OCI-M1 (cell line): ENCODE data around the gene BROX.
A peak's percentile ranks its signal among the peaks of the same experiment; 100 is the strongest.
"Not testable (repeated sequence)": the region's sequence is repeated elsewhere in the genome, so short reads cannot be mapped to it uniquely, and the experiment has no call there.

Source experiments
- DNase-seq: peaks from one replicate; lab custom pipeline; 2025; lab: John Stamatoyannopoulos, UW

BROX gene

DNA sequence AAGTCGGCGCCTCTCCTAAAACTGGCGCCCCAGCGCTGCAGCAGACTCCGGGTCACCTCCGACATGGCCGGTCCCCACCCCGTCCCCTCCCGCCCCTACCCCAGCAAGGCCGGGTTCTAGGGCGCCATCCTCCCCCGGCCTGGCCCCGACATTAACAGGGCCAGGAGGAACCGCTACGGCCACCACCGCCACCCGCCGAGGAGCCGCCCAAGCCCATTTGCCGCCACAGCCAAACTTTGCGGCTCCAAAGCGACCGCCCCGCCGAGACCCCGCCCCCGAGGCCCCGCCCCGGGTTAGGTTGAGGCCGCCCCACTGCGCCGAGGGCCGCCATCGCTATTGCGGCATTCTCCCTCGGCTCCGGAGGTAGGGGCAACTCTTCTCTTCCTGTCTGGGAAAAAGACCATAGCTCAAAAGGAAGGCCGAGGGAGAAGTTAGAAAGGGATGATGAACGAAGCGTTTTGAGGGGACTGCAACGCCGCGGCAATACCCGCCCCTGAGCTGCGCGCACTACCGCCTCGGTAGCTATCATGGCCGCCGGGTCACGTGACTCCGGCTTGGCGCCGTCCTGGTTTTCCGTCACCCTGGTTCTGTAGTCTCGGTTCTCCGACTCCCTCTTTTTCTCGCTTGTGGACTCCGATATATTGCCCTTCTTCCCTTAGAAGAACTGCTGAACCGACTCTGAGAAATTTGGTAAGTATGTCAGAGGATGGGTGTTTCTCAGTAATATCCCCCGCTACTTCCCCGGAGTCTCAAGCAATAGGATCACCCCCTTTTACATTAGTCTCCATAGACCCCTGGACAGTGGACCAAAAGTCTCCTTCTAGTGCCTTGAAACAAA is at the start of gene BROX, which contains the start of gene AIDA:
Gene BROX, plus strand, starts transcription at position 312 of the 838 bp plus-strand sequence. CDS start 3,136 bp downstream, outside the sequence.
Gene AIDA, minus strand, starts transcription at position 239 of the 838 bp plus-strand sequence. Its CDS starts 174 bp downstream, at position 65.
- peak; percentile 96 for DNase-seq

DNA sequence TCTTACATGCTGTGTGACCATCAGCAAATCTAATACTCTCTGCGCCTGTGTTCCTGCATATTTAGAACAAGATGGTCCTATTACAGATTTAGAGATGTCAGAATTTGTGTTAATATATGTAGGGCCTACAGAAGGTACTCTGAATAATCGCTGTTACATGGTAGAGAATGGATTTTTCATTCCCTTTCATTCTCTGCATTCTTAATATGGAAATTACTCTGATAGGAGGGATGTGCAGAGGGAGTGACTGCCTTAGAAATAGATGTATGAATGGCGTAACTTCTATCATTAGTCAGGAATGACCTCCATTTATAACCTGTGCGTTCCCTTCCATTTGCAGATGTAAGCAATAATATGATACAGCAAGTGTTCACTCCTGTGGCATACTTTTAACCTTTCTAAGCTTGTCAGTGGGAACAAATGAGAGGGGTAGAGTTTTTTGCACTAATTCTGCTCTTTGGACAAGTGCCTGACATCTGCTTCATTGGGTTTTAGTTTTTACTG is 48.9 kb upstream of the BROX start:
- DNase-seq: no peak

DNA sequence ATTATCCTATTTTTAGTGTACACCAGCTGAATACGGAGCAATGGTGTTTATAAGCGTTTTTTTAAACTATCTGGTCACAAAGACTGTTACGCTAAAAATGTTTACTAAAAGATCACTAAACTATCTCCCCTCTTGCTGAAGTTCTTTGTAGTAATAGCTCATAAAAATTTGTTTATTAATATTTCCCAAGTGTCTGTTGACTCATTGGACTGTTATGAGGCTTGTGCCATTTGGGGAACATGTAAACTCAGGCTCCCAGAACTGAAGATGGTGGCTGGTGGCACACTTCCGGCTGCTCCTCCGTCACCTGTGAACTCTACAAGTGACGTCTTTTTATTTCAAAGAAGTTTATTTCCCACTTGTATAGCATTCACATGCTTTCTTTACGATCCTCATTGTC is 46.4 kb upstream of the BROX start:
- no peak for DNase-seq

DNA sequence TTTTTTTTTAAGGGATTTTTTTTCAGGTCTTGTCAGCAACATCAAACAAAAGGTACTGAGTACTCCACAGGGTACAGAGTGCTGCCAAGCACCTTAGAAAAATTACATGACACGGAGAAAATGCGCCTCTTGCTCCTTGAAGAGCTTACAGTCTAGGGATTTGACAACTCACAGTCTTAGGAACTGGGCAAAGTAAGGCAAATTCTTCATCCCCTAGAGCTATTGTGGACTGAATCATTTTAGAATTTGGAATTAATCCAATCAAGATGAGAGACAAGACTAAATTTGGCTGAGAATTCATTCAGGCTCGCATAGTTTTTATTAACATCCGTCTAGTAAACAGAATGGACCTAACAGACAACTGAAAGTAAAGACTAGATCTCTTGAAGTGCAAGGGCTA is 44.2 kb upstream of the BROX start:
- DNase-seq: not testable (repeated sequence)

DNA sequence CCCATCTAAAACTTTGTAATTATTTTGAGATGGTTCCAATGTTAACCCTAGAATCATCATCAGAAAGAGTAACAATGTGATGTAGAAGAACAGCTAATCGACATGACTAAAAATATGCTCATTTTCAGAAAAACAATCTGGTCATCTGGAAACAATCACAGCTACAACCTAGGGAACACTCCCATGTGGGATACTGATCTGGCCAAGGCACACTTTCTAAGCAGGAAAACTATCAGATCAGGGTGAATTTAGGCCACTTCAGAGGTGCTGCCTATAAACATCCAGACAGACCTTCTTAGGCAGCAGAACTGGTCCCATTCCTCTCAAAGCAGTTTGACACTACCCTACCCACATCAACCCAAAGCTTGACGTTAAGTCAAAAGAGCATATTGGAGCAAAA is 43.3 kb upstream of the BROX start:
- not testable (repeated sequence) for DNase-seq

DNA sequence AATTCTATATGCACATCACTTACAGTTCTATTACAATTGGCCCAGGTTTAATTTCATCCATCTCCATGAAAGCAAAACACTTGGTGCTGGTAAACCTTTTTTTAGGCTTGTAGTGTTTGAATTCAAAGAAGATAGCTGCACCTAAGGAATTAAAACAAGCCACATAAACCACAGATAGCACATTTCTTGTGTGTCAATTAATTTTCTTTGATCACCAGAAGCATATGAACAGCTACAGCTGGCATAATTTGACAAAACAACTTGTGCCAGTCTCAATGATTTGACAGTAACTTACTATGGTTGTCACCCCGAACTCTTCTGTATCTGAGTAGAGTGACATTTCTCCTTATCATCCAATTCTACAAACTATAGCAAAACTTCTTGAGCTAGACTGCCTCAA is 42.3 kb upstream of the BROX start:
- no peak for DNase-seq

DNA sequence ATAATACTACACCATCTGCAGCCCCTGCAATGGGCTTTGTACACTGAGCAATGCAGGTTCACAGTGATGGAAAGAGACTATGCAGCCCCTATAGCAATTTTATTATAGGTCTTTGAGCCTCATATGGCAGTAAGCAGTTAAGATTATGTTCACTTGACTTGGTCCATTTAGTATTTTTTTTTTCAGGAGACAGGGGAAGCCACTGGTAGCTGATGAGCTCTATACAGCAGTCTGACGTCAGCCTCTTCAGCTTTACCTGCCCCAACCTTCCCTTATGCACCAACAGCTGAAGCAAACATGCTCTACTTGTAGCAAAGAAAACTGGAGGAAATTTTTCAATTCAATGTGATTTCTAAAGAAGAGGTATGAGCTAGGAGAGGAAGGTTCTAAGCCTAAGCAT is 32.3 kb upstream of the BROX start:
- DNase-seq: no peak

GRCh38 chr1:222691016-222691415 is 21.3 kb upstream of the BROX start:
- DNase-seq: no peak

DNA sequence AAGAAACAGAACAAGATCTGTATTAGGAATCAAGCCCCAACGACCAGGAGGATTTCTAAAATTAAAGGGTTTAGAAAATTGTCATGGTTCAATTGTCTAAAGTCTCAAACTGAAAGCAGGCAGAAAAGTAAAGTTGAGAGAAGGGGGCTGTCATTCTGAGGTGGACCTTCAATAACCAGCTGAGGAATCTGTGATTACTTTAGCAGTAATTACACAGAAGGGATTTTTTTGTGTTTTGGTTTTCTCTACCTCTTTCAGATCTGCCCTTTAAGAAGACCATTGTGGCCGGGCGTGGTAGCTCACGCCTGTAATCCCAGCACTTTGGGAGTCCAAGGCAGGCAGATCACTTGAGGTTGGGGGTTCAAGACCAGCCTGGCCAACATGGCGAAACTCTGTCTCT is 17.4 kb upstream of the BROX start:
- DNase-seq: no peak

- no peak for DNase-seq
Measured at GRCh38 chr1:222696741-222697140, 15.6 kb upstream of the BROX start.

- no peak for DNase-seq
Measured at GRCh38 chr1:222697203-222697602, 15.2 kb upstream of the BROX start.

DNA sequence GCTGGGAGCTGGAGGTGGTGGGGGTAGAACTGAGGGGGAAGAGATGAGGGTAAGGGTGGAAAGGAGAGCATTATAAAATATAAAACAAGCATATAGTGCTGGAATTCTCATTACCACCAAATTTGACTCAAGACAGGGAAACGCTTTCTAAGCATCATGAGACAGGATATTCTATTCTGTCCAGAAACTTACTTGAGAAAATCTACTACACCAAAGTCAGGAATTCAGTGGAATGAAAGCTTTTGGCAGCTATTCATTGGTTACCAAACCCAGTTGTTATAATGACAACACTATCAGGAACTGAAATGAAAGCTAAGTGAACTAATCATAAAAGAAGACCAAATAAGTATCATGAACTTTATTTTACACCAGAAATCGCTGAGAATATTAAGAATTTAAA is 14.5 kb upstream of the BROX start:
- DNase-seq: no peak

DNA sequence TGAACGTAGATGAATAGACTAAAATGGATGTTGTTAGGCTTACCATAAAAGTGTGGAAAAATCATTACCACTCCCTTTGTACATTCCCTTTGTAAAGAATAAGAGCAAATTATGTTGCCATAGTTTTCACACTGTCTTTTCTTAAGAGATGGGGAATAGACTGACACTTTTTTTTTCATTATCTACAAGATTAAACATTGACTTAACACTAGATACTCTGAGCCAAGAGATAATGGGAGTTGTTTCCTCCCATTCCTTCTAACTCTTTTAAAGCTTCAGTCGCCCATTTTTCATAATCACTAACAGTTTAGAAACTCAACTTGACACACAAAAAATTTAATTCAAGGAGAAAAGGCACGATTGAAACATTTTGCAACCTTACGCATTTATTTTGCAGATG is 10.2 kb upstream of the BROX start:
- DNase-seq: no peak

DNA sequence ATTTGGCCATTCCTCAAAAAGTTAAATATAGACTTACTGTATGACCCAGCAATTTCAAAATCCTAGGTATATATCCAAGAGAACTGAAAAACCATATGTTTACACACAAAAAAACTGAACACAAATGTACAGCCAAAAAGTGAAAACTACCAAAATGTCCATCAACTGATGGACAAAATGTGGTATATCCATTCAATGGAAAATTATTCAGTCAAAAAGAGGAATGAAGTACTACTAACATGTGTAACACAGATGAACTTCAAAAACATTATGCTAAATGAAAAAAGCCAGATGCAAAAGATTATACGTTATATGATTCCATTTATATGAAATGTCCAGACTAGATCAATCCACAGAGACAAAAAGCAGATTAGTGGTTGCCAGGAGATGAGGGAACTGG is 8.1 kb upstream of the BROX start:
- no peak for DNase-seq

DNA sequence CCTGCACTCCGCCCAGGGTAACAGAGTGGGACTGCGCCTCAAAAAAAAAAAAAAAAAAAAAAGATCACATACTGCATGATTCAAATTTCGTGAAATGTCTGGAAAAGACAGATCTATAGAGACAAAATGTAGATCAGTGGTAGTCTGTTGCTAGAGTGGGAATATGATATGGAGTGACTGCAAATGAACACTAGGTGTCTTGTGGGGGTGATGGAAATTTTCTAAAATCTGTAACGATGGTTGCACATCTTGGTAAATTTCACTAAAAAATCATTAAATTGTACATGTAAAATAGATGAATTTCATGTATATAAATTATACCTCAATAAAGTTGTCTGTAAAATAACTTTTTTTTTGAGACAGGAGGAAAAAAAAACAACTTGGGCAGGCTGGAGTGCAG is 5.5 kb upstream of the BROX start:
- no peak for DNase-seq

DNA sequence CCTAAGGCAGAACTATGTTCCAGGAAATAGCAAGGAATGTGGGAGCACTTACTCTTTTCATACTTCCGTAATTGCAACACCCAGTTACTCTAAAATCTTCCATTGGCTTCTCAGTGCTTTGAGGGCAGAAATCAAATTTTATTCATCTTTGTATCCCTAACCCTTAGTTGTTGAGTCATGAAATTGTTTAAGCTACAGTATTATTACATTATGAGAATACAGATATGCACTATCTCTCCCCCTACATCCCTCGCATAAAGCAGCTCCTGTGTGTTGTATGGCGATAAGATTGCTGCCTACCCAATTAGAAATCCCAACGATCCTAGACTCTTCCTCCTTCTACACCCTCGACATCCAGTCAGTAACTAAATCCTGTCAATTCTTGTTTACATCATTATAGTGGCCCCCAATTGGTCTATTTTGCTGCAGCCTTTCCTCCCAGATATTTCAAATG is 2.6 kb upstream of the BROX start:
- peak; percentile 91 for DNase-seq

- peak; percentile 89 for DNase-seq
Measured at GRCh38 chr1:222711319-222712252, 778 bp upstream of the BROX start.

DNA sequence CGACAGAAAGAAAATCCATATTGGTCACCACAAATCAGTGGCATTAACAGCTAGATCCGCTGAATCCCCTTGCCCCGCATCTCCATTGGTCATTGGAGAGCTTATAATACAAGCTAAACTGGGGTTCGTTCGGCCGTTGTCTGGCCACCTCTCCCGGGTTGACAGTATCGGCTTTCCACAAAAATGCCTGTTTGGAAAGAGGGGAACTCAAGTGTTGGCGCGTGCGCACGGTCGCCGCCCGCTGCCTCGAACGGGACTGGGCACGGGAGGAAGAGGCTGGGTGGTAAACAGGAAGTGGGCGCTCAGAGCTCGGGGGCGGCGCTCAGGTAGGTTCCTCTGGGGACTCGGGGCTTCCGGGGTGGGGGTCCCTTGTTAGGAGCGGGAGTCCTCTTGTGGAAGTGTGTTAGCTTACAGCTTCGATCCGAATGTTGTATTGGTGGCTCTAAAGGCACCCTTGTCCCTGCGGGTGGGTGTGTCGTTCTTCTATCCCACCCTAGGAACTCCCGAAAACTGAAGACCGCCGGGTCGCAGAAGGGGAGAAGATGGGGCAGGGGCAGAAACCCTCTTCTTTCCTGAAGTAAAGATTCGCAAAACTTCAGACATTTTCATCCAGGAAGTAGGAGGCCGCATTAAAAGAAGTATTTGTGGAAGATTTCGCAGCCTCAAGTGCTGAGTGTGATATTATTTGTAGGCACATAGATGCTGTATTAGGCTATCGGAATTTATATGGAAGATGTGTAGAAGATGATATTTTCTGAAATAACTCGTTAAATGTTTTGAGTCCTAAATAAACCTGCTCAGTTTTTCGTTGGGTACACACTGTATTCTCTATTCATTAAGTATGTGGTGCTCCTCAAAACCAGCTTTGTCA is 962 bp downstream of the BROX start:
- peak; percentile 98 for DNase-seq

DNA sequence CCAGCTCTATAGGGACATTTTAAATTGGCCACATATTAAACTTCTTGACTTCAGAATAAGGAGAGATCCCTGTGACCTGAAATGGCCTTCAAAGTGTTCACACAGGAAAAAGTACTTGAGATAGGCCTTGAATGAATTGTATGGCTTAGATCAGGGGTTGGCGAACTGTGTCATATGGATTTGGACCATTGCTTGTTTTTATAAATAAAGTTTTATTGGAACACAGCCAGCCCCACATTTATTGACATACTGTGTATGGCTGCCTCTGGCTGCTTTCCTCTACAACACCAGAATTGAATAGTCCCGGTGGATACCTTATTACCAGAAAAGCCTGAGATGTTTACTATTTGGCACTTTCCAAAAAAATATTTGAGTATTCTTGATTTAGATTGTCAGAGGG is 4.0 kb downstream of the BROX start:
- DNase-seq: no peak

- DNase-seq: no peak
Measured at GRCh38 chr1:222728746-222729145, 16.4 kb downstream of the BROX start.

- no peak for DNase-seq
Measured at GRCh38 chr1:222730866-222731265, 18.5 kb downstream of the BROX start.
